PC-3 (cell line): Measurements from ENCODE around the gene NUFIP1.

Experiments used
- CTCF ChIP-seq: fragments of 300-600 bp; sonication (generic); conservative IDR thresholded peaks from 2 replicates; pipeline ENCODE4 v1.5.1; 2017; ENCODE audit warnings: antibody characterized with exemption, low read depth, mild to moderate bottlenecking, low read length
- EZH2 ChIP-seq: fragments of 300-600 bp; sonication (generic); IDR thresholded peaks from one replicate; pipeline ENCODE4 v1.6.1; 2017; ENCODE audit warnings: antibody characterized with exemption, mild to moderate bottlenecking, low read length; ENCODE audit not compliant: unreplicated experiment
- EZH2phosphoT487 ChIP-seq: fragments of 300-600 bp; sonication (generic); IDR thresholded peaks from 2 replicates; pipeline ENCODE4 v1.6.1; 2018; ENCODE audit warnings: mild to moderate bottlenecking, antibody characterized with exemption, low read length, borderline replicate concordance

- TF ChIP-seq CTCF (no peak), EZH2 (no peak), EZH2phosphoT487 (no peak)
These were observed 13.1 kb downstream of the NUFIP1 start for GRCh38 chr13:44976196-44976595.
